OCI-M2 (cell line): ENCODE results near the gene APOL2.

ENCODE experiments used
- DNase-seq: peaks from one replicate; lab custom pipeline; 2025; ENCODE audit not compliant: unreplicated experiment; lab: John Stamatoyannopoulos, UW

APOL2 gene

GRCh38 chr22:36180038-36180880 is 59.1 kb downstream of the APOL2 start:
- DNase-seq, result no peak

GRCh38 chr22:36177160-36177559 is 62.2 kb downstream of the APOL2 start:
- DNase-seq, result no peak
